GM12801 (cell line): Measurements from ENCODE around the gene UCHL3.

Experiments used
- CTCF ChIP-seq: IDR thresholded peaks from one replicate; pipeline ENCODE4 v1.5.1; 2011; ENCODE audit warnings: control low read depth; ENCODE audit not compliant: insufficient read length; ENCODE audit errors: extremely low read depth

Gene UCHL3

GRCh38 chr13:75635101-75635827 lies 85.7 kb downstream of the UCHL3 start:
- TF ChIP-seq CTCF: no peak

- TF ChIP-seq CTCF: no peak
These were observed 86.3 kb downstream of the UCHL3 start, which contains the start of gene LMO7 for GRCh38 chr13:75635828-75636435. Gene LMO7, plus strand, starts transcription at chr13:75636330. Its CDS starts 328 bp downstream, at chr13:75636658.

- TF ChIP-seq CTCF: no peak
These were observed 87.0 kb downstream of the UCHL3 start for GRCh38 chr13:75636436-75637180.

GRCh38 chr13:75637181-75637750 lies 87.7 kb downstream of the UCHL3 start:
- TF ChIP-seq CTCF: no peak

GRCh38 chr13:75639454-75639853 lies 89.9 kb downstream of the UCHL3 start:
- no peak for TF ChIP-seq CTCF

GRCh38 chr13:75641026-75641425 lies 91.4 kb downstream of the UCHL3 start:
- TF ChIP-seq CTCF: no peak

- no peak for TF ChIP-seq CTCF
These were observed 93.6 kb downstream of the UCHL3 start for GRCh38 chr13:75643182-75643581.
